Fibroblast of the aortic adventitia (primary cell): ENCODE results near the gene ADAMTS2. TPM values are rescaled to one million over a fixed set of nuclear protein-coding genes. Genes with fewer than 3 reads are reported as not detected.
A peak's percentile ranks its signal among the peaks of the same experiment; 100 is the strongest.

Source experiments
- DNase-seq: peaks from one replicate; pipeline ENCODE4 v3.0.0-alpha.2; 2010; ENCODE audit warnings: low read depth
- H3K4me3 ChIP-seq: 2 replicates; pipeline ENCODE4 v1.5.1; 2011; ENCODE audit warnings: low read depth, mild to moderate bottlenecking, control low read depth, low read length, moderate library complexity
- total RNA-seq: library from RNA; depleted of rRNA; stranded (reverse); fragments of >200 nt; gene quantifications from 2 replicates; pipeline ENCODE4 v1.2.3, GENCODE V29; 2012; ENCODE audit warnings: low replicate concordance
- TF ChIP-seq, protein P1 (sequence below): IDR thresholded peaks from 2 replicates; pipeline ENCODE4 v1.5.1; 2011; ENCODE audit warnings: mild to moderate bottlenecking, low read length, control low read depth, inconsistent platforms; ENCODE audit not compliant: insufficient read depth

The ADAMTS2 gene
- total RNA-seq, 1 donor, result 25.8 TPM

DNA sequence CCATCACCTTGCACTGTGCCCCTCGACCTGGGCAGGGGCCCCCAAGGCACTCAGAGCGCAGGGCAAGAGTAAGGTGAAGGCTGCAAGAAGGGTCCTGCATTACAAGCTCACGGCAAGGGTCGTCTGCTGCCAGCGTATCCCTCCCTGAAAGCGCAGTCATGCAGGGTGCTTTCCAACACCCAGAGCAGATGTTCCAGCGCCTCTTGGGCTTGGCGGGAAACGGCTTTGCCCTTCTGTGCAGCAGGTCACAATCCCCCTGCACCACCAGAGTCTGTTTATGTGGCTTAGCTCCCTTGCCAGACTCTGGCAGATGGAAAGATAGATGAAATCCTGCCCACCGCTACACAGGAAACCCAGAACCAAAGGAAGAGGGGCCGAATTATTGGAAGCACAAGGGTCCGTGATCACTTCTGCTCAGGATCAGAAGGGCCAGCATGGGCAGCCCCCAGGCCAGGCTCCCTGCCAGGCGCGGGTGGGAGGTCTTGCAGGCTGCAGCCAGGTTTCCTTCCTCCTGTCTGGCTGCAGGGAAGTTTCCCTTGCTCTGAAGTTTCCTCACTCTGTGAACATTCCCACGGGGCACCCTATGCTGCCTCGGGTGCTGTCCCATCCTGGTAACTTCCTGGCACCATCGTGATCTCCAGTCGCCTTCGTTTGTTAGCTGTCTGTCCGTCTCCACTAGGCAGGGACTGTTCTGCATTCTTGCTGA, 152.9 kb downstream of the ADAMTS2 start:
- DNase-seq, result no peak
- no peak overlapping the region for H3K4me3 ChIP-seq
- TF ChIP-seq, protein P1, sequence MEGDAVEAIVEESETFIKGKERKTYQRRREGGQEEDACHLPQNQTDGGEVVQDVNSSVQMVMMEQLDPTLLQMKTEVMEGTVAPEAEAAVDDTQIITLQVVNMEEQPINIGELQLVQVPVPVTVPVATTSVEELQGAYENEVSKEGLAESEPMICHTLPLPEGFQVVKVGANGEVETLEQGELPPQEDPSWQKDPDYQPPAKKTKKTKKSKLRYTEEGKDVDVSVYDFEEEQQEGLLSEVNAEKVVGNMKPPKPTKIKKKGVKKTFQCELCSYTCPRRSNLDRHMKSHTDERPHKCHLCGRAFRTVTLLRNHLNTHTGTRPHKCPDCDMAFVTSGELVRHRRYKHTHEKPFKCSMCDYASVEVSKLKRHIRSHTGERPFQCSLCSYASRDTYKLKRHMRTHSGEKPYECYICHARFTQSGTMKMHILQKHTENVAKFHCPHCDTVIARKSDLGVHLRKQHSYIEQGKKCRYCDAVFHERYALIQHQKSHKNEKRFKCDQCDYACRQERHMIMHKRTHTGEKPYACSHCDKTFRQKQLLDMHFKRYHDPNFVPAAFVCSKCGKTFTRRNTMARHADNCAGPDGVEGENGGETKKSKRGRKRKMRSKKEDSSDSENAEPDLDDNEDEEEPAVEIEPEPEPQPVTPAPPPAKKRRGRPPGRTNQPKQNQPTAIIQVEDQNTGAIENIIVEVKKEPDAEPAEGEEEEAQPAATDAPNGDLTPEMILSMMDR, result no peak

DNA sequence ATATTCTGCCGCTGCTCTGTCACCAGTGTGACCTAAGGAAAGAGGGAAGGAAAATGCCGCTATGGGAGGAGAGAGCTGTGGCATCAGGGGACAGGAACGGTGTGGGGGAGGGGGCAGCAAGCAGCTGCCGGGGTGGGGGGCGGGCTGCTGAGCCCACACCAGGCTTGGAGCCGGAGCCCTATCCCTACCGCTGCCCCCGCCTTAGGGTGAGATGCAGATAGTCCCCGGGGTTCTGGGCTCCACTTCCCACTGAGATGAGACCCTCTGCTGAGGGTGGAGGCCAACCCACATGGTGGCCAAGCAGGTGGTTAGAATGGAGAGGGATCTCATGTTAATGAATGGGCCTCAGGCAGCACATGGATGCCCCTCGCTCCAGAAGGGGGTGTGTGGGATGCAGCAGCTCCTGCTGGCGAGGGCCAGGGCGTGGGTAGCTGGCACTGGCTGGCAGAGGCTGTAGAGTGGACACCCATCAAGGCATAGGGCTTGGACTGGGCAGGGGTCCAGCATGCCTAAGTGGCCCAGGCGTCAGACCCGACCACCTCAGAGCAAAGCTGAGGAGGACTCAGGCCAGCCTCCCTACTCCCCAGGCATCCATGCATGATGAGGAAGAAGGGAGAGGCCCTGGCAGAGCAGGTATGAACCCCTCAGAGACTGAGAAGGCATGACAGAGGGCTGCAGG, 153.6 kb downstream of the ADAMTS2 start:
- no peak for DNase-seq
- TF ChIP-seq, protein P1, result no peak
- no peak overlapping the region for H3K4me3 ChIP-seq

DNA sequence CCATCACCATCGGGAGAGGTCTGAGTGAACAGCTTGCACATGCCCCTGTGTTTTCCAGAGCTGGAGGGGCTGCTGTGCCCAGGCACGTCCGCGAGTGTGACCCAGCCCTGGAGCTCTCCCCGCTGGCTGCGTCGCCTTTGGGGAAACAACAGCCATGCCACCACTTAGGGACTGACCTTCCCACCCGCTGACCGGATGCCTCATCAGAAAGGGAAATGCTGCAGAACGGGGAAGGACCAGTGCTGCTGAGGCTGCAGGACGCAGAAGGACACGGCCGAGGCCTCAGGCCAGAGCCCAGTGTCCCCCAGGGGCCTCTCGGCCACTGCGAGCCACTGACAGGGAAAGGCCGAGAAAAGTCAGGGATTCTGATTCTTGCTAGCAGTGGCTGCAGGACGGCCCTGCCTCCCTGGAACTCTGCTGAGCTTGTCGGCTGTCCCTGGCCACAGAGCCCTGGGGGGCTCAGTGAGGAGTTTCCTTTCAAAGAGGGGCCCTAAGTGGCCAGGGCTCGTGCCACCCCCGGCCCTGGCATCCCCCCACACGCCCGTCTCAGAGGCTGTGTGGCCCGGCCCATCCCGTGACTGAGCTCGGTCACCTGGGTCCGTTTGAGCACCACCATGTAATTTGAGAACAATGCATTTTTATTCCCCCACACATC, 154.3 kb downstream of the ADAMTS2 start:
- TF ChIP-seq, protein P1, result no peak
- no peak for DNase-seq
- H3K4me3 ChIP-seq, result no peak overlapping the region

DNA sequence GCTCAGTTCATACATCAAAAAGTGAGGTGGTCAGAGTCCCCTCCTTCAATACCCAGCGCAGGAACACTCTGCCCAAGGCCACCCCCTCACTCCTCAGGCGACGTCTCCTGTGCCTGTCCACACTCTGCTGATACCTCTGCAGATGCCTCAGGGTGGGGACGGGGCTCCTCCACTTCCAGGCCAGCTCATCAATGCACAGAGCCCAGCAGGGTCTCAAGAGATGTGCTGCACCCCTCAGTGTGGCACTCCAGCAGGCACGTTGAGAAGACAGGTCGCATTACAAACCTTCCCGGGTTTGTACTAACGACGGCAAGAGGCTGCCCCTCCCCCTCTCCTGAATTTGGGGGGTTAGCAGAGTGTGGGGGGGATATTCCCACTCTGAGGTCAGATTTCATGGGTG, 156.6 kb downstream of the ADAMTS2 start:
- DNase-seq, result no peak
- TF ChIP-seq, protein P1, result no peak
- H3K4me3 ChIP-seq, result no peak overlapping the region

DNA sequence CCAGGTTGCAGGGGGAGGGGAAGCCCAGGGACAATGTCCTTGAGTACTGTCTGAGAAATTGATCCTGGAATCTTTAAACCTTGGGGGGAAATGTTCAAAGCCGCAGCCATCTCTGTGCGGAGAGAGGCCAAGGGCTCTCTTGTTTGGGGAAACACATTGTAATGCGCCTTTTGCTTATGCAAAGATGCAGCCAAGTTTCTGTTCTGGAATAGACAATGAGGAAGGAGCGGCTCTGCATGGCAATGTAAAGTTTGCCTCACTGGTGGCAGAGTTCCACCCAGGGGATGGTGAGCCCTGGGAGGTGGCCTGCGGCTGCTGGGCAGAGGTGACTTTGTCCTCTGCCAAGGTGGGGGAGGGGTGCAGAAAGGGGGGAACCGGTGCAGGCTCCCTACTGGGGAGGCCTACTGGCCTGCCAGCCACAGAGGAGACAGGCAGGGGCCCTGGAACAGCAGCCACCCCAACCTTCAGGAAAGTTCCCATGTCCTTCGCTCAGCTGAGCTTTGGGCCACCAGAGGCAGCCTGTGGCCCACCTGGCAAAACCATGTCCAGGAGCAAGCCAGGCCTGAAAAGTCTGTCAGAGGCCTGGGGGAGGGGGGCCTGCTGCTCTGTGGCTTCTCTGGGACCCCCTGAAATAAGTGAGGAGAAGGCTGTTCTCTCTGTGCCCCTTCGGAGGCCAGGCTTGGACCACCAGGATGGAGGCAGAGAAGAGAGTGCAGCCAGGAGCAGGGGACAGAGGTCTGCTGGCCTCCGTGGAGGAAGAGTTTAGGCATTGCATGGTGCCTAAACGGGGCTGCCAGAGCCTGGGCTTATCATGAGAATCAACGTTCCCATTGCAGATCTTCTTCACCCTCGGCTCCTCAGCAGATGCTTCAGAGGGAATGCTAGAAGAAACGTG, 157.3 kb downstream of the ADAMTS2 start:
- TF ChIP-seq, protein P1, result no peak
- no peak overlapping the region for H3K4me3 ChIP-seq
- DNase-seq, result no peak

DNA sequence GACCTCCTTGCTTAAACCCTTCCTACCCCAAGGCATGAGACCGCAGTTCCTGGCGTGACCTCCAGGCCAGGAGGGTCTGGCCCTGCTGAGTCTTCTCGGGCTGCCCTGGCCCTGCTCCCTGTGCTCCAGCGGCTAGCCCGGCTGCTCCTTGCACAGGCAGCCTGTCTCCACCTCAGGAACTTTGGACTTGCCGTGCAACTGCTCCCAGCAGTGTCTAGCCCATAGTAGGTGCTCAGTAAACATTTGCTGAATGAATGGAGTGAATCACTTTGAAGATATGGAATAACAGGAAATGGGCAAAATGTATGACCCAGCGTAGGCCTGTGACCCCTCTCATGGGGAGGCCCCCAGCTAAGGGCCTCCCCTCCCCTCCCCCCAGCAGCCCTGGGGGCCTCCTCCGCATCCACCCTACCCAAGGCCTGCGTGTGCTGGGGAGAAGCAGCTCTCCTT, 158.0 kb downstream of the ADAMTS2 start:
- DNase-seq, result no peak
- TF ChIP-seq, protein P1, result peak; percentile 47
- no peak overlapping the region for H3K4me3 ChIP-seq
